ENCODE data around the gene PRDM8.
"Not testable (repeated sequence)": the region's sequence is repeated elsewhere in the genome, so short reads cannot be mapped to it uniquely, and the experiment has no call there.

PRDM8 gene

DNA sequence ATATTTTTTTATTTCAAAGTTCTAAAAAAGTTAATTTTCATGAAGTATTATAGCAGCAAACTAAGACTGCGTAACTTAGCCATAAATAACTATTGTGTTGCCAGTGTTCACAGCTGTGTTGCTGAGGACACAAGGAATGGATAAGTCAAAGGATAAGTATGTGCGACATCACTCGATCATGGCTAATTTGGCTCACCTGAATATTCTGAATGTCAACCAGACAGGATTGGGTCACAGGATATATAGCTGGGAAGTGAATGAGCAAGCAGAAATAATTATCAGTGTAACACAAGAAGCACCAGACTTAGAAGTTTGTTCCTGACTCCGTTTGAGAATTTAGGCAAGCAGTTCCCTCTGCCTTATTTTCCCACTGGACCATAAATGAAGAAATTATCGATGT is 33.9 kb downstream of the PRDM8 start:
- DNase-seq, result no peak

DNA sequence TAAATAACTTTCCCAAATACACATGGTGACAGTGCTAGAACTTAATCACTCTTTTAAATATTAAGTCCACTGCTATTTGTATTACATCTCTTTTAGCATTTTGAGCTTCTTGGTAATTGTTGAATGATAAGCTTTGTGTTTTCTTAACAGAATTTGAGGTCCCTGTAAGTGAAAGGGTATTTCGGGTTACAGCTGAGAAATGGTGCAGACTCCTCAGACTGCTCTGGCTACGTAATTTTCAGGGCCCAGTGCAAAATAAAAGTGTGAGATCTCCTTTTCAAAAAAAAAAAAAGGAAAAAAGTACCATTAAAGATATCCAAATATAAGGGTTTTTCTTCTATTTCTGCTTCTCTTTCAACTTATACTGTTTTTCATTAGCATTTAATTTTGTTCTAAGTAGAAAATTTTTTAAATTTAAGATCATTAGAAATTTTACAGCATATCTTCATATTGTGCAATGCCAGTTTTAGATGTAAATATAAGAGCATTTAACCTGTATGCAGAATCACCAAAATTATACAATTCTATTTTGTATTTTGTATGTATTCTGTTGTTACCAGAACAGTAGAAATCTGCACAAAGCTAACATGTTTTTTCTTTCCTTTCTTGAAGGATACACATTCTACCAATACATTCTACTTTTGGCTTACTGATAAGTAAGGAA is 35.5 kb downstream of the PRDM8 start:
- DNase-seq, result no peak

DNA sequence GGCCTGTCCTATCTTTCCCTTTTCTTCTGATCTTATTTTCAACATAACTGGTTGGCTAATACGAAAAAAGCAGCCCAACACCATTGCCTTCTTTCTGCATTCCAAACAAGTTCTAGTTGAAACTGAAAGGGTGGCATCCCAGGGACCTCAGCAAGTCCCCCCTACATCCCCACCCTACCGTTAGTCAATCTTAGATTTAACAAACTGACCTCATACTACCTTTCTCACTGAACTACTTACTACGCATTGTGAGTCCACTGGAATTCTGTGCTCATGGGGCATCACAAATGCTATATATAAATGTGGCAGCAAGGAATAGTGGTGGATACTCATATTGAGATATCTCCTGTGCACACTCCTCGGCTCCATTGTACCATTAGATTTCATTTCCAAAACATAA is 36.1 kb downstream of the PRDM8 start:
- DNase-seq, result no peak

DNA sequence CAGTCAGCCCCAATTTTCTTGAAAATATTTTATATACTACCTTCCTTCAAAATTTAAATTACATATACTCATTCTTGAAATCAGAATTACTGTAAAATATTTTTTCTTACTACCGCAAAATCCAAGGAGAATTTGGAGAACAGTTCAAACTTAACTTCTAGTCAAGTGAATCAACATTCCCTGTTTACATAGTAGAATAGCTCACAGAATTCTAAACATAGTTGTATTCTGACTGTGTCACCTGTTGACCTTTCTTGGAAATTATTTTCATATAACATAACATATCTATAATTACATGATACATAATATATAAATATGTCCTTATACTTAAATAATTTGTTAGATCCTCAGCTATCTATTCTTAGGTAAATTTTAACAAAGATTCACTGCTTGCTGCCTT is 38.1 kb downstream of the PRDM8 start:
- no peak for DNase-seq

DNA sequence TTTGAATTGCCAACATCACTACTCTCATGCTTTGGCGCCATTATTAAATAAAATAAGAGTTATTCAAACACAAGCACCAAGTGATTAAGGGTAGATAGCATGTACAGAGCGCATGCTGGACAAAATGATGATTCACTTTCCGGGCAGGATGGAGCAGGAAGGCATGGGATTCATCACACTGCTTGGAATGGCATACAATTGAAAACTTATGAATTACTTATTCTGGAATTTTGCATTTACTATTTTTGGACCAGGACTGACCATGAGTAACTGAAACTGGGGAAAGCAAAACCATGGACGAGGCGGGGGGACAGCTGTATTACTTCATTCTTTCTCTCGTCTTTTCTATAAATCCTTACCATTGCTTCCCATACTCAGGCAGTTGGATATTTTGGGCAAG is 40.7 kb downstream of the PRDM8 start:
- DNase-seq, result no peak

DNA sequence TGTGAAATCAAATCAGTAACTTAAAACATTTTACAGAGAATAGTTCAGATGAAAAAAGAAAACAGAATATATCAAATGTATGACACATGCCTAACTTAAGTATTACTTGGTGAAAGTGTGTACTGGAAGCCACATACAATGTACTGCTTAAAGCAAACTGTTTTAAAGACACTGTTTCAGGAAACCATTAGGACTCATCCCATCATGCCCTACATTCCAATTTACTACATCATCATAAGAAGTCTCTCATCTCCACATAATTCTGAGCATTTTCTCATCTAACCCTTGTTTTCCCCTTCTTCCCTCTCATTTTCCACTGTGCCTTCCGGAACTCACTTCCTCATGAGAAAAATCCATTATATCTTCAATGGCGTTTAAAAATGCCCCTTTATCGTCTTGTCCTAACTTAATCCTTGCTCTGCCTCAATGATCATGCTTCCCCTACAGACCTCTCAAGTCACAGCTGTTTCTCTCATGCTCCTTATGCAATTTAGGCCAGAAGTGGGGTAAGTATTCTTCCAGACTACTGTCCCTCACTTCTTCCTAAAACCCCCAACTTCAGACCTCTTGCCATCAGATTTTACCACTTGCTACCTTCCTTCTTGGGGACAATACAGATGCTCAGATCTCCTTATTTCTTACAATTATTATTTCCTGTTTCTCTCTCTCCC is 42.3 kb downstream of the PRDM8 start:
- no peak for DNase-seq

DNA sequence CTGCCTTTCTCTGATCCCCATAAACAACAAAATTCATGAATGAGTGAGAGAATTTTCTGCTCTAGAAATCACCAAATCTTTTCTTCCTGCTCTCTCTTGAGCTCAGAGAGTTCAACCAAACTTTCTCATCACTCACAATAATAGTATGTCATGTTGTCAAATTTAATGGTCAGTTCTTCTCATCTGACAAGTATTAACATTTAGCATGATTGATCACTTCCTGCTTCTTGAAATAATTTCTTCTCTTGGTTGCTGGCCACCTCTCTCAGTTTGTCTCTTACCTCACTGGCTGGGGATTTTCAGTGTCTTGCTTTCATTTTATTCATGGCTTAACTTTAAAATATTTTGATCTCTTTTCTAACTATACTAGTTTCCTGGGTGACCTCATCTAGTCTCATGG is 43.7 kb downstream of the PRDM8 start:
- DNase-seq, result no peak

DNA sequence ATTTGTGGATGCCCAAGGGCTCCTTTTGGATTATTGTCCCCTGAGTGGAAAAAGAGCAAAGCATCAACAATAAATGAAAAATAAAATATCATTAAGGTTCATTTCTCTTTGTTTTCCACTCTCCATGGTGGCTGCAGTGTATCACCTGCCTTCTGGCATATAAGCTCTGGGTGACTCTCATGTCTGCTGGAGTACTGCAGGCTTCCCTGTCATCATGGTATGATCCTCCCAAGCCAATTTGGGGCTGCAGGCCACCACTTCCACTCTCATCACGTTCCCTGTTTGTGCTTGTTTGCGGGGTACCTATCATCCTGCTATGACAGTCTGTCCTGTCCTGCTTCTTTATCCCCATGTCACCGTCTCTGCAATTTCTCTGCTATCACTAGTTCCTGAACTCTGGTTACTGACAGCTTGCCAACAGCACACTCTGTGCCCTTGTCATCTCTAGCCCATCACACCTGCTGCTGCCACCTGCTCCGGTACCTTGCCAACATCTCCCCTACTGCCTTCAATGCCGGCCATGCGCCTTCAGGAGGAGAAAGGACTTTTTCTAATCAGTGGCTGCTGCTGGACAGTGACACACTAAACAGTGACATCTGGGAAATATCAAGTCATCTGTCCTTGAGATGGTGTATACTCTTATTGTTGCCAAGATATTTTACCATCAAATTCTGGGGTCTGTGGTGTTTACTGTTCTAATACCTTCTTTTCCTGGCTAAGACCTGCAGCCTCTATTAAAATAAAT is 46.1 kb downstream of the PRDM8 start:
- DNase-seq, result no peak

DNA sequence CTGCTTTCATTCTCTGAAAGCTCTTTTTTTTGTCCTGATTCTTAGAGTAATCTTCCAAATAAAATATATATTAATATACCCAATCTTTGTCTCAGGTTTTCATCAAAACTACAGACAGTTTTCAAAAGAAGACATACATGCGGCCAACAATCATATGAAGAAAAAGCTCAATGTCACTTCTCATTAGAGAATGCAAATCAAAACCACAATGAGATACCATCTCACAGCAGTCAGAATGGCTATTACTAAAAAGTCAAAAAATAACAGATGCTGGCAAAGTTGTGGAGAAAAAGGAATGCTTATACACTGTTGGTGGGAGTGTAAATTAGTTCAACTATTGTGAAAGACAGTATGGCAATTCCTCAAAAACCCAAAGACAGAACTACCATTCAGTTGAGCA is 50.2 kb downstream of the PRDM8 start:
- not testable (repeated sequence) for DNase-seq

DNA sequence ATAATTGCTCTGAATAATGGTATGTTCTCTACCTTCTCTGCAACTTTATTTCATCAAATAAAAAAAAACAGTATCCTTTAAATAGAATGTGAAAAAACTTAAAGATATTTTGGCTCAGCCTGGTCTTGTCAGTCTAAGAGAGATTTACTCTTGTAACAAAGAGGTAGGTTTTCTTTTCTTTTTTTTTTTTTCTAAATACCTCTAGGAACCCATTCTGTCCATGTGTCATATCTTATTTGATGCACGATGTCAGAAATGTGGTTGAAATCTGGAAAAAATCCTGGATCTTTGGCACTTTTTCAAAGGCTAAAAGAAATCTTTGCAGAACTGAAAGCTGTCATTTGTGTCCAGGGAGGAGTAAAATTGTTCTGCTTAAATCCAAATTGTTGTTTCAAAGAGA is 51.8 kb downstream of the PRDM8 start:
- no peak for DNase-seq

DNA sequence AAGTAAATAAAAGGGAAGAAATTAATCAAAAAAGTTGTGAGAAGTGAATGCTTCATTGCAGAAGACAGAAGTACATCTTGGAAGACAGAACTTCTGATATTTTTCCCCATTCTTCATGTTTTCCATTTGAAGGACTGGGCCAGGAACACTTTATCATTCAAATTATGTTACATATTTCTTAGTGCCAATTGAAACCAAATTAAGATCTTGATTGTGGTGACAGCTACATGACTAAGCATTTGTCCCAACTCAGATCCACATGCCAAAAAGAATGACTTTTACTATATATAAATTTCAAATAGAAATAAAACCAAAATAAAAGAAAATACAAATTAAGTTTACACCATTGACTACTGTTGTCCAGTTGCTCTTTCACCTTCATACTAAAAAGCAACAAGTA is 55.1 kb downstream of the PRDM8 start:
- no peak for DNase-seq

DNA sequence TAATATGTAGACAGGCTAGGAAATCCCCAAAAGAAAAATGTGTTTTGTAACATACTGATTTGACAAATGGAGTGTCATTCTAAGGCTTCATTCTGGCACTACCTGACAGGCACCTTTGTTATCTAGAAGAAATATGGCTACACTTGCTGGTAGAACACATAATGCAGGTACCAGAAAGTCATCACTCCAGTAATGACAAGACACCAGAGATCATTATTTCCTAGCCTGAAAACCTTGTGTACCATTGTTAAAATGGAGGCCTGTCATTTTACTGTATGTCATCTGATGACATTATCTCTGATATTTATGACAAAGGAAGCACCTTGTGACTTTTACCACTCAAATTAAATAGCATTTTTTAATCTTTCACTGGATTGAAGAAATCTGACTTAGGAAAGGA is 55.6 kb downstream of the PRDM8 start:
- no peak for DNase-seq

DNA sequence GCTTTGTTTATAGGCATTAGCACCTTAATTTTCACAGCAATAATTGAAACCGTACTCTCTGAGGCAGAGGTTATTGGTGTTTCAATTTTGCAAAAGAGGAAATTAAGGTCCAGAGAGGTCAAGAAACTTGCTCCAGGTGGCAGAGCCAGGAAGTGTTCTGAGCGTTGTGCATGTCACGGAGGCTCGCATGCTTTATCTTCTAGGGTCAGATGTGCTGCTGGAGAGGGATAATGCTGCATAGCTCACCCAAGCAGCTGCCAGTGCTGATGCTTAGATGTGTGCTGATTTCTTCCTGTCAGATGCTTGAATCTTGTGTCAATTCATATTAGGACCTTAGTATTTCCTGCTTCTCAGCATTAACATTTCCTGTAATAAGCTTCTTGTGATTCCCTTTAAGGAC is 56.2 kb downstream of the PRDM8 start:
- no peak for DNase-seq

Measured in activated CD4-positive, alpha-beta T cell treated with anti-CD3 and anti-CD28 coated beads, Interleukin-2, amount 50 U/mL, for 4 hours (primary cell).